AG04450 (cell line): ENCODE results near the gene LCMT1. TPM values are rescaled to one million over a fixed set of nuclear protein-coding genes. Genes with fewer than 3 reads are reported as not detected.
A peak's percentile ranks its signal among the peaks of the same experiment; 100 is the strongest.

ENCODE experiments used
- CTCF ChIA-PET: fragments of 300-600, 350-600 bp; formaldehyde crosslinking; extraction: SDS; loops from one replicate; lab custom pipeline; 2022; ENCODE audit warnings: antibody characterized with exemption, inconsistent platforms; lab: Charles Lee
- POLR2A ChIA-PET: fragments of 350-600 bp; formaldehyde crosslinking; extraction: SDS; loops from one replicate; lab custom pipeline; 2021; ENCODE audit warnings: antibody characterized with exemption, inconsistent platforms; lab: Yijun Ruan, JAX
- DNase-seq: peaks from one replicate; pipeline ENCODE4 v3.0.0-alpha.2; 2011; ENCODE audit warnings: low read depth, low spot score
- H3K27ac ChIP-seq: one replicate; pipeline ENCODE4 v1.5.1; 2012; ENCODE audit warnings: low read depth, low read length, control low read depth
- H3K27me3 ChIP-seq: one replicate; pipeline ENCODE4 v1.6.0; 2012; ENCODE audit warnings: low read length; ENCODE audit not compliant: control insufficient read depth, insufficient read depth
- H3K4me3 ChIP-seq: 2 replicates; pipeline ENCODE4 v1.5.1; 2011; ENCODE audit warnings: mild to moderate bottlenecking, low read depth, low read length, control low read depth
- H3K9me3 ChIP-seq: 2 replicates; pipeline ENCODE4 v1.5.1; 2012; ENCODE audit warnings: low read length; ENCODE audit not compliant: control insufficient read depth, insufficient read depth
- polyA plus RNA-seq: library from polyadenylated mRNA; depleted of rRNA; stranded (reverse); fragments of >200 nt; gene quantifications from 2 replicates; pipeline ENCODE4 v1.2.3, GENCODE V29; 2011
- TF ChIP-seq, protein P1 (sequence below): IDR thresholded peaks from 2 replicates; pipeline ENCODE4 v1.5.1; 2011; ENCODE audit warnings: low read depth, low read length, control low read depth, inconsistent platforms

The LCMT1 gene
- polyA plus RNA-seq, 1 experiment = 46.9 TPM

DNA sequence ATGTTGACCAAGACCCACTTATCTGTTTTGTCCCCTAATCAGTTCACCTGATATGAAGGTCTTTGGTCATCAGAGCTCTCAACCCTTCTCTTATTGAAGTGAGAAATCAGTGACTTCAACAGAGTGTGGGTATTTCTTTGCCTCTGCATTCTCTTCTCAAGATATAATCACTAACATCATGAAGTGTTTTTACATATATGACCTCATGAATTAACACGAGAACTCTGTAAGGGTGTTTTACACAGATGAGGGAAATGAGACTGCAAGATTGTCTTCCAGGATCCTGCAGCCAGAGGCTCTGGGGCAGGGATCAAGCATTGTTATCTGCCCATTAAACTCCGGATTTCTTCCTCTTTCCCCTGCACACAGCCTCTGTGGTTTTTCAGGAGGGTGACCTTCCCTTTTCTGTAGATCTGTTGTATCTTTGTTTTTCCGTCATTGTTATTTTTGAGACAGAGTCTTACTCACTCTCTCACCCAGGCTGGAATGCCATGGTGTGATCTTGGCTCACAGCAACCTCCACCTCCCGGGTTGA is 22.7 kb downstream of the LCMT1 start:
- POLR2A ChIA-PET = no interaction called here
- H3K4me3 ChIP-seq = no peak overlapping the region

DNA sequence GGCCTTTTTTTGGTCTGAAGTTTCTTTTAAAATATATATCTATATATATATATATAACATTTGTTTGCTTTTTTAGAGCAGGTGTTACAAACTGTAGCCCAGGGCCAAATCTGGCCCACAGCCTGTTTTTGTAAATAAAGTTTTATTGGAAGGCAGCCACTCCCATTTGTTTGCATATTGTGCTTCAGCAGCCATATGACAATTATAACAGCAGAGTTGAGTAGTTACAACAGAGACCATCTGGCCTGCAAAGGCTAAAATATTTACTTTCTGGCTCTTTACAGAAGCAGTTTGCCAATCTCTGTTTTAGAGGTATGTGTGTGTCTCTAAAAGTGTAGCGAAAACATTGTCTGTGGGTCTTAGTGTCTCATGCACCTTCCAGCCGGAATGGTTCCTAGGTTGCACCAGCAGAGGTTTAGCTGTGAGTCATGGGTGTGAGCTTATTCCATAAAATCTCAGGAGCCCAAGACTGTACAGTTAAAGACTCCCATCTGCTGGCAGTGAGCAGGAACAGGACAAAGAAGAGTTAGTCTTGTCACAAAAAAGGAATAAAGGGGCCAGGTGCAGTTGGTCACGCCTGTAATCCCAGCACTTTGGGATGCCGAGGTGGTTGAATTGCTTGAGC is 23.8 kb downstream of the LCMT1 start:
- ChIA-PET POLR2A (no interaction called here), CTCF (interaction anchor here (0.5 to 2.5 kb wide), 20 partner anchors 8 to 596 kb away, joined by 3 to 18 read pairs (median 4); partner anchors contain the start of gene RBBP6)
- peak; percentile 63 for DNase-seq
- H3K27me3 ChIP-seq = no peaks in the 10 kb centered on the region
- no peaks in the 10 kb centered on the region for H3K9me3 ChIP-seq
- H3K4me3 ChIP-seq = no peak overlapping the region
- peak overlapping the region; percentile 42 for H3K27ac ChIP-seq
- TF ChIP-seq, protein P1, sequence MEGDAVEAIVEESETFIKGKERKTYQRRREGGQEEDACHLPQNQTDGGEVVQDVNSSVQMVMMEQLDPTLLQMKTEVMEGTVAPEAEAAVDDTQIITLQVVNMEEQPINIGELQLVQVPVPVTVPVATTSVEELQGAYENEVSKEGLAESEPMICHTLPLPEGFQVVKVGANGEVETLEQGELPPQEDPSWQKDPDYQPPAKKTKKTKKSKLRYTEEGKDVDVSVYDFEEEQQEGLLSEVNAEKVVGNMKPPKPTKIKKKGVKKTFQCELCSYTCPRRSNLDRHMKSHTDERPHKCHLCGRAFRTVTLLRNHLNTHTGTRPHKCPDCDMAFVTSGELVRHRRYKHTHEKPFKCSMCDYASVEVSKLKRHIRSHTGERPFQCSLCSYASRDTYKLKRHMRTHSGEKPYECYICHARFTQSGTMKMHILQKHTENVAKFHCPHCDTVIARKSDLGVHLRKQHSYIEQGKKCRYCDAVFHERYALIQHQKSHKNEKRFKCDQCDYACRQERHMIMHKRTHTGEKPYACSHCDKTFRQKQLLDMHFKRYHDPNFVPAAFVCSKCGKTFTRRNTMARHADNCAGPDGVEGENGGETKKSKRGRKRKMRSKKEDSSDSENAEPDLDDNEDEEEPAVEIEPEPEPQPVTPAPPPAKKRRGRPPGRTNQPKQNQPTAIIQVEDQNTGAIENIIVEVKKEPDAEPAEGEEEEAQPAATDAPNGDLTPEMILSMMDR = peak; percentile 67

More for the DNA sequence above, 22.7 kb downstream of the LCMT1 start:
- Histone ChIP-seq H3K27ac (no peak overlapping the region), H3K27me3 (no peaks in the 10 kb centered on the region), H3K9me3 (no peaks in the 10 kb centered on the region)
- TF ChIP-seq, protein P1 = no peak
- CTCF ChIA-PET = no interaction called here
- no peak for DNase-seq

DNA sequence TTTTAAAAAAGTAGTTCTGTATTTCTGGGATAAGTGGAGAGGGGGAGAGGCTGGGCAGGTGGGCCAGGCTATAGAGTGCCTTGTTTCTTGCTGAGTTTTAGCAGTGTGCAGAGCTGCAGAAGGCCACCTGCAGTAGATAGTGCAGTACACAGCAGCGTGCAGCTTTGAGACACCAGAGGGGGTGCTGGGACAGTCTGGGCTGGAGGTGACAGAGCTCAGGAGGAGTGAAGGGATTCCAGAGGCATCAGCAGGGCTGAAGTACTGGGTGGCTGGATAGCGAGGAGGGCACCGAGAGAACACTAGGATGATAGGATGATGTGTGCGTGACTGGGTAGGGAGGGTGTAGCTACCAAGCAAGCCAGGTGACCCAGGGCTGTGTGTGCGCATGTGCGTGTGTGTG is 26.6 kb downstream of the LCMT1 start:
- TF ChIP-seq, protein P1 = no peak
- DNase-seq = no peak
- H3K27ac ChIP-seq = no peak overlapping the region
- no peaks in the 10 kb centered on the region for H3K9me3 ChIP-seq
- ChIA-PET POLR2A (no interaction called here), CTCF (interaction anchor here (0.9 kb wide), 1 partner anchor 88 kb away, joined by 4 read pairs; no protein-coding TSS in a partner anchor)
- H3K4me3 ChIP-seq = no peak overlapping the region
- H3K27me3 ChIP-seq = no peaks in the 10 kb centered on the region

DNA sequence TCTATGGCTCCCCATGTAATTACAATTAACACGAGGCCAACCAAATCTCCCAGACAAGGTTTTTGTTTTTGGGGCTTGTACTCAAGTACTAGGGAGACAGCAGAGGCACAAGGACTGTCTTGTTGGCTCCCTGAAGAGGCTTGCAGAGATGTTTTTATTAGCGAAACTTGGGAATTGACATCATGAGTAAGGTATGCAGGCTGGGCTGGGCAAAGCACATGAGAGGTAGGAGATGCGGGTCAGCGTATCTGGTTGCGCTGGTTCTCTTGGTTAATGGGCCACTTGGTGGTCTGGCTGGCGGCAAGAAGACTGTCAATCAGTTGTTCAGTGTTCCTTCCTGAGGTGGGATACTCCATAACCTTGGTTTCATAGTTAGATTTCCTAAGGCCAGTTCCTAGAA is 28.9 kb downstream of the LCMT1 start:
- H3K9me3 ChIP-seq = no peaks in the 10 kb centered on the region
- H3K27ac ChIP-seq = no peak overlapping the region
- H3K27me3 ChIP-seq = no peaks in the 10 kb centered on the region
- ChIA-PET CTCF (no interaction called here), POLR2A (no interaction called here)
- TF ChIP-seq, protein P1 = no peak
- DNase-seq = no peak
- no peak overlapping the region for H3K4me3 ChIP-seq

DNA sequence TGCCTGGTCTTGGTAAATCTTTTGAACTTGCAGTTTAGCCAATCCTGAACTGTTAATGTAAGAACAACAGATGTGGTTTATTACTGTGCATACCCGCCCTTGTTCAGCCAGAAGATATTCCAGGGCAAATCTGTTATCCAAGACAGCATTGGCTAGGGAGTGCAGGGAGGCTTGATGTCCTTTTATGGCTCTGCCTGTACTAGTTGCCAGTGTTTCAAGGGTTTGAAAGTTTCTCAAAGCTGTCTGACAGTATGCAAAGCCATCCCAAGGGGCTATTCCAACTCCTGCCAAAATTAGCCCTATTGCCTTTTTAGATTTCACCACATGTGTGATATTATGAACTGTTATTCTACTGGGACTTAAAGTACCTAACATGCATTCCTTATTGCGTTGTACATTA is 30.1 kb downstream of the LCMT1 start:
- ChIA-PET CTCF (no interaction called here), POLR2A (no interaction called here)

More for the DNA sequence above, 30.1 kb downstream of the LCMT1 start:
- Histone ChIP-seq H3K9me3 (no peaks in the 10 kb centered on the region), H3K27me3 (no peaks in the 10 kb centered on the region), H3K4me3 (no peak overlapping the region), H3K27ac (peak overlapping the region; percentile 21)
- TF ChIP-seq, protein P1 = no peak
- DNase-seq = no peak
